Measurements from ENCODE around the gene CEP76. TPM values are rescaled to one million over a fixed set of nuclear protein-coding genes. Genes with fewer than 3 reads are reported as not detected.

Gene CEP76
- total RNA-seq, 1 experiment from 2014 or later, result 18.6 TPM

GRCh38 chr18:12647773-12648172 is 54.8 kb downstream of the CEP76 start:
- Histone ChIP-seq H3K4me2 (ENCODE audit: insufficient read depth, insufficient read length, low read length) (no peak overlapping the region), H3T11ph (ENCODE audit: low read length) (no peak overlapping the region), H4K5ac (ENCODE audit: insufficient read length, low read depth, low read length) (no peak overlapping the region), H3K9me3 (ENCODE audit: control insufficient read depth, low read depth, low read length) (no peaks in the 10 kb centered on the region), H3K27ac (ENCODE audit: insufficient read length, low read depth, low read length) (no peak overlapping the region), H2AFZ (ENCODE audit: low read length) (no peak overlapping the region), H4K91ac (ENCODE audit: insufficient read length, low read depth, low read length) (no peak overlapping the region), H3K79me1 (ENCODE audit: insufficient read depth, low read depth, low read length, poor library complexity, severe bottlenecking) (no peaks in the 10 kb centered on the region), H4K20me1 (ENCODE audit: control insufficient read depth, insufficient read depth, insufficient read length) (no peaks in the 10 kb centered on the region), H2BK12ac (ENCODE audit: insufficient read length, low read depth, low read length) (no peak overlapping the region), H3K9ac (ENCODE audit: extremely low read depth, insufficient read length, low read length) (no peak overlapping the region), H3K27me3 (ENCODE audit: insufficient read depth, low read length) (no peaks in the 10 kb centered on the region), H3K14ac (ENCODE audit: insufficient read depth, low read length) (no peak overlapping the region), H2BK20ac (ENCODE audit: low read depth, low read length, poor library complexity, severe bottlenecking) (no peak overlapping the region), H3K4ac (ENCODE audit: low read depth, low read length) (no peak overlapping the region), H4K8ac (replicated peaks; ENCODE audit: insufficient read length, low read depth, low read length) (no peak overlapping the region), H3K23ac (ENCODE audit: insufficient read length, low read depth, low read length) (no peak overlapping the region), H2AK5ac (ENCODE audit: insufficient read length, low read length) (no peak overlapping the region), H2BK120ac (ENCODE audit: low read depth, low read length, poor library complexity, severe bottlenecking) (no peak overlapping the region), H3K79me2 (ENCODE audit: insufficient read depth, low read length) (no peaks in the 10 kb centered on the region; the same call in 1 of the 2 replicates), H3K23me2 (ENCODE audit: insufficient read length, low read depth, low read length, poor library complexity, severe bottlenecking) (no peaks in the 10 kb centered on the region), H3K56ac (ENCODE audit: insufficient read length, low read depth, low read length) (no peak overlapping the region), H3K4me1 (ENCODE audit: insufficient read depth, low read length) (peaks cover 6% of the 10 kb centered on the region; the same call in 1 of the 2 replicates), H3K18ac (ENCODE audit: insufficient read length, low read depth, low read length) (no peak overlapping the region), H2BK15ac (ENCODE audit: low read depth, low read length) (no peak overlapping the region), H2BK5ac (ENCODE audit: insufficient read length, low read length) (no peak overlapping the region)
- TF ChIP-seq CTCF (conservative IDR thresholded peaks at IDR 0.05), result no peak
- peak; percentile 43 for DNase-seq
- Mint-ChIP-seq H3K27ac (no peak overlapping the region), H3K4me1 (peaks cover 47% of the 10 kb centered on the region in 2 experiments), H3K9me3 (no peaks in the 10 kb centered on the region; a peak in 1 of 5 replicates), H3K27me3 (ENCODE audit: low read depth) (no peaks in the 10 kb centered on the region), H3K4me3 (peak overlapping the region in 1 of 2 experiments; percentile 39; a peak in 3 of 5 replicates), H3K36me3 (ENCODE audit: insufficient read depth in 1 of 3, low read depth in 3 of 3) (peaks cover 0 to 4% (median 0%) of the 10 kb centered on the region in 3 experiments; a peak in 1 of 7 replicates)
- WGBS (ENCODE audit: extremely low coverage, insufficient read length, low lambda C conversion rate), result no CpG with 5 or more reads among the region's 3 CpGs

All from H9 (cell line).